Keratinocyte (primary cell): ENCODE measurements around the gene TTC16. TPM values are rescaled to one million over a fixed set of nuclear protein-coding genes. Genes with fewer than 3 reads are reported as not detected.

ENCODE experiments used
- DNase-seq: peaks from one replicate; pipeline ENCODE4 v3.0.0-alpha.2; 2011; ENCODE audit warnings: low read depth, missing footprints, low spot score
- FAIRE-seq: peaks from 2 replicates; lab custom pipeline; 2011; peaks lifted over from hg19 to GRCh38; lab: Jason Lieb, UNC
- H2AFZ ChIP-seq: 2 replicates; pipeline ENCODE4 v1.6.0; 2012; ENCODE audit warnings: low read length, control low read depth, inconsistent platforms; ENCODE audit not compliant: control insufficient read depth
- H3K27ac ChIP-seq: 2 replicates; pipeline ENCODE4 v1.5.1; 2011; ENCODE audit warnings: low read length; ENCODE audit not compliant: control insufficient read depth, insufficient read depth
- H3K27me3 ChIP-seq: 3 replicates; pipeline ENCODE4 v1.6.0; 2011; ENCODE audit warnings: low read length; ENCODE audit not compliant: control insufficient read depth, insufficient read depth; ENCODE audit errors: extremely low read depth
- H3K36me3 ChIP-seq, 2 experiments: 2 replicates in 1 of 2; 3 replicates in 1 of 2; pipeline ENCODE4 v1.5.1; 2011; ENCODE audit warnings: low read length in 2 of 2, mild to moderate bottlenecking in 1 of 2; ENCODE audit not compliant: control insufficient read depth in 2 of 2, insufficient read depth in 2 of 2; ENCODE audit errors: extremely low read depth in 1 of 2
- H3K4me1 ChIP-seq: 3 replicates; pipeline ENCODE4 v1.5.1; 2011; ENCODE audit warnings: low read length; ENCODE audit not compliant: control insufficient read depth, insufficient read depth; ENCODE audit errors: extremely low read depth
- H3K4me2 ChIP-seq: 3 replicates; pipeline ENCODE4 v1.6.0; 2011; ENCODE audit warnings: low read depth, low read length; ENCODE audit not compliant: control insufficient read depth, insufficient read depth; ENCODE audit errors: extremely low read depth
- H3K4me3 ChIP-seq, 3 experiments: fragments of 200-600 bp in 1 of 3; sonication (generic) in 1 of 3; 2 replicates in 2 of 3; 3 replicates in 1 of 3; pipeline ENCODE4 v1.5.1; 2011 to 2016; ENCODE audit warnings: low read length in 3 of 3, mild to moderate bottlenecking in 3 of 3, control low read depth in 2 of 3, inconsistent platforms in 1 of 3, low read depth in 1 of 3, mixed read lengths in 1 of 3, mixed run types in 1 of 3, moderate library complexity in 1 of 3; ENCODE audit not compliant: control insufficient read depth in 2 of 3, insufficient read depth in 2 of 3; ENCODE audit errors: extremely low read depth in 1 of 3
- H3K79me2 ChIP-seq: 2 replicates; pipeline ENCODE4 v1.6.0; 2012; ENCODE audit warnings: low read length; ENCODE audit not compliant: control insufficient read depth, insufficient read depth
- H3K9ac ChIP-seq: 3 replicates; pipeline ENCODE4 v1.6.0; 2011; ENCODE audit warnings: low read length; ENCODE audit not compliant: control insufficient read depth, insufficient read depth; ENCODE audit errors: extremely low read depth
- H3K9me1 ChIP-seq: 3 replicates; pipeline ENCODE4 v1.6.0; 2011; ENCODE audit warnings: low read length; ENCODE audit not compliant: control insufficient read depth, insufficient read depth; ENCODE audit errors: extremely low read depth
- H3K9me3 ChIP-seq: 2 replicates; pipeline ENCODE4 v1.5.1; 2012; ENCODE audit warnings: low read depth, low read length; ENCODE audit not compliant: control insufficient read depth
- H4K20me1 ChIP-seq: 3 replicates; pipeline ENCODE4 v1.6.0; 2011; ENCODE audit warnings: low read length; ENCODE audit not compliant: control insufficient read depth, insufficient read depth; ENCODE audit errors: extremely low read depth
- CTCF ChIP-seq, 3 experiments: IDR thresholded peaks in 1 of 3; conservative IDR thresholded peaks in 1 of 3; optimal IDR thresholded peaks in 1 of 3; 2 replicates in 2 of 3; 3 replicates in 1 of 3; pipeline versions ENCODE3 to v1.5.1; 2011; ENCODE audit warnings: low read length in 3 of 3, mild to moderate bottlenecking in 3 of 3, moderate library complexity in 2 of 3, control low read depth in 1 of 3, inconsistent platforms in 1 of 3; ENCODE audit not compliant: insufficient read depth in 2 of 3; ENCODE audit errors: extremely low read depth in 1 of 3
- EZH2 ChIP-seq: IDR thresholded peaks from one replicate; pipeline ENCODE4 v1.6.1; 2012; ENCODE audit warnings: inconsistent platforms, mild to moderate bottlenecking, low read length, moderate library complexity
- dilution Hi-C: fragments of 300-500 bp; cut with MboI; formaldehyde crosslinking; loops from one replicate; pipeline ENCODE4 v1.7.0; 2020; ENCODE audit warnings: low sequenced_read_pairs; ENCODE audit not compliant: extremely low pct_ligation_motif_present
- polyA plus RNA-seq, 5 experiments: library from polyadenylated mRNA; depleted of rRNA in 3 of 5; stranded (reverse) in 3 of 5; stranded (forward) in 1 of 5; unstranded in 1 of 5; fragments of >200 nt; gene quantifications; 1 replicate in 1 of 5; 2 replicates in 3 of 5; 3 replicates in 1 of 5; pipeline versions ENCODE4 v1.2.1 to v1.2.3, GENCODE V29; 2011 to 2012; ENCODE audit warnings: missing spikeins in 2 of 5, low read depth in 1 of 5, low replicate concordance in 1 of 5

Gene TTC16
- polyA plus RNA-seq, 1 donor (not counting 4 experiments of a cell fraction or from before 2014, with no cell fraction given) = not detected

GRCh38 chr9:127717766-127718165, 1.9 kb downstream of the TTC16 start:
- Histone ChIP-seq H3K9ac (no peak overlapping the region), H3K79me2 (peaks cover 9% of the 10 kb centered on the region), H3K4me2 (no peak overlapping the region), H2AFZ (no peak overlapping the region), H3K9me1 (no peaks in the 10 kb centered on the region), H3K27ac (no peak overlapping the region), H3K36me3 (peaks cover 0 to under 1% of the 10 kb centered on the region in 2 experiments), H4K20me1 (no peaks in the 10 kb centered on the region), H3K4me3 (no peak overlapping the region), H3K9me3 (no peaks in the 10 kb centered on the region), H3K4me1 (peaks cover 18% of the 10 kb centered on the region), H3K27me3 (no peaks in the 10 kb centered on the region)
- FAIRE-seq (no peak), DNase-seq (no peak)
- dilution Hi-C loops = no loop called here
- TF ChIP-seq CTCF (optimal IDR thresholded peaks at IDR 0.05 in 1 of 3, IDR thresholded peaks at IDR 0.05 in 1 of 3, conservative IDR thresholded peaks at IDR 0.05 in 1 of 3; ENCODE audit: extremely low read depth in 1 of 3, insufficient read depth in 2 of 3, low read length in 3 of 3) (no peak), EZH2 (no peak)

GRCh38 chr9:127720031-127720864, 4.4 kb downstream of the TTC16 start:
- no peak for FAIRE-seq

More at GRCh38 chr9:127720031-127720864, 4.4 kb downstream of the TTC16 start:
- Histone ChIP-seq H3K79me2 (no peaks in the 10 kb centered on the region), H3K4me3 (no peak overlapping the region), H3K9ac (no peak overlapping the region), H3K36me3 (no peaks in the 10 kb centered on the region), H3K9me1 (no peaks in the 10 kb centered on the region), H3K27ac (no peak overlapping the region), H4K20me1 (no peaks in the 10 kb centered on the region), H3K9me3 (no peaks in the 10 kb centered on the region), H3K4me2 (no peak overlapping the region), H3K27me3 (no peaks in the 10 kb centered on the region), H3K4me1 (peaks cover 20% of the 10 kb centered on the region), H2AFZ (no peak overlapping the region)
- DNase-seq = no peak
- no peak for TF ChIP-seq CTCF (optimal IDR thresholded peaks at IDR 0.05 in 1 of 3, IDR thresholded peaks at IDR 0.05 in 1 of 3, conservative IDR thresholded peaks at IDR 0.05 in 1 of 3; ENCODE audit: extremely low read depth in 1 of 3, insufficient read depth in 2 of 3, low read length in 3 of 3)
- no peak for TF ChIP-seq EZH2
- dilution Hi-C loops = no loop called here
